Measurements from ENCODE around the gene HEY2. TPM values are rescaled to one million over a fixed set of nuclear protein-coding genes. Genes with fewer than 3 reads are reported as not detected.

The HEY2 gene
- total and polyA plus RNA-seq, 2 donors (not counting 3 experiments of a cell fraction or from before 2014, with no cell fraction given), result 0.07 TPM; not detected in 1

DNA sequence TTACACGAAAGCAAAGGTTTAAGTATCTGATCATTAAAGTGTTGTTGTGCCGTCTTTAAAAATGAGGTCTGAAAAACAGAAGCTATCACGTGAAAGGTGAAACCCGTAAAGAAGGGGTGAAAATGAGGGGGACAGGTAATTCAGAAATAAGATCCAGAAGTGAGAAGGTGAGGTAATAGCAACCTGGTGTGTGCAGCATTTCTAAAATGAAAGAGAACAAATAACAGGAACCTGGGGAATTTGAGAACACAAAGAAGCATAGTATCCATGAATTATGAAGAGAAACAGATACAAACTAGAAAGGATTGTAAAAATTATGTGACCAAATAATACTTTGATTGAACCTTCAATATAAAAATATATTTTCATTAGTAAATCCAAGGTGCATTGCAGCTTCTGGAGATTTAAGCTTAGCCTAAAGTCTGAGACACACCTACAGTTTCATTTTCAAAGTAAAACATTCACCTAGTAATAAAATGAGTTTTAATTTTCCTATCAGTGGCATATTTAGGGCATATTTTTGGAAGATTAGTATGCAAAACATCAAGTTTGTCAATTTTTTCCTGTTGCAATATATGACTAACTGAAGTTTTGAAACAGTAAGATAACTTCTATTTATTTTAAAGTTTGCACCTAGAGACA, 1.4 kb downstream of the HEY2 start:
- no peak for DNase-seq (ENCODE audit: low read depth, low spot score)
- CTCF ChIA-PET, result interaction anchor here (1.3 to 10.2 kb wide), 3 partner anchors 9 to 438 kb away, joined by 3 to 439 read pairs (median 4); no protein-coding TSS in a partner anchor
- intact Hi-C loops (cut with micrococcal nuclease), result loop anchor here (5.0 kb wide), 1 partner anchor 599 kb away; the partner anchor contains the start of gene TPD52L1

More for the DNA sequence above, 1.4 kb downstream of the HEY2 start:
- Histone ChIP-seq H3K79me2 (ENCODE audit: control insufficient read depth, insufficient read depth, low read length) (no peaks in the 10 kb centered on the region), H3K9me3 (replicated peaks; ENCODE audit: control insufficient read depth, insufficient read depth, low read length) (no peaks in the 10 kb centered on the region), H3K4me1 (ENCODE audit: control insufficient read depth, extremely low read depth, insufficient read depth, low read length) (peaks cover 25% of the 10 kb centered on the region), H3K27me3 (ENCODE audit: control insufficient read depth in 2 of 2, insufficient read depth in 2 of 2, low read length in 2 of 2) (peaks cover 57 to 64% of the 10 kb centered on the region in 2 experiments), H3K4me3 (replicated peaks in 1 of 3; ENCODE audit: insufficient read depth in 1 of 3, low read depth in 1 of 3, low read length in 3 of 3) (no peak overlapping the region), H3K9me1 (replicated peaks; ENCODE audit: control insufficient read depth, extremely low read depth, insufficient read depth, low read length) (no peaks in the 10 kb centered on the region), H3K4me2 (ENCODE audit: insufficient read depth, low read length) (no peak overlapping the region), H3K36me3 (ENCODE audit: control insufficient read depth in 2 of 2, extremely low read depth in 1 of 2, insufficient read depth in 2 of 2, low read length in 2 of 2) (no peaks in the 10 kb centered on the region), H2AFZ (ENCODE audit: low read depth, low read length) (no peak overlapping the region), H3K27ac (ENCODE audit: insufficient read depth, low read depth, low read length) (no peak overlapping the region), H3K9ac (replicated peaks; ENCODE audit: extremely low read depth, insufficient read depth, low read length) (no peak overlapping the region), H4K20me1 (replicated peaks; ENCODE audit: control insufficient read depth, extremely low read depth, insufficient read depth, low read length) (no peaks in the 10 kb centered on the region)
- no peak for FAIRE-seq
- BruUV-seq (replicated peaks), result no TSS peak
- dilution Hi-C loops (cut with MboI; ENCODE audit: extremely low pct_ligation_motif_present, low sequenced_read_pairs), result no loop called here
- TF ChIP-seq POLR2A (IDR thresholded peaks at IDR 0.05; ENCODE audit: low read depth, low read length), result no peak
- no peak for TF ChIP-seq EZH2 (IDR thresholded peaks at IDR 0.05; ENCODE audit: borderline replicate concordance, low read depth, low read length, severe bottlenecking)
- no peak for TF ChIP-seq JUN (IDR thresholded peaks at IDR 0.05; ENCODE audit: borderline replicate concordance, insufficient read depth, insufficient read length, low read depth)
- TF ChIP-seq, protein P1, sequence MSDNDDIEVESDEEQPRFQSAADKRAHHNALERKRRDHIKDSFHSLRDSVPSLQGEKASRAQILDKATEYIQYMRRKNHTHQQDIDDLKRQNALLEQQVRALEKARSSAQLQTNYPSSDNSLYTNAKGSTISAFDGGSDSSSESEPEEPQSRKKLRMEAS (IDR thresholded peaks at IDR 0.05; ENCODE audit: insufficient read depth, insufficient read length), result no peak
- TF ChIP-seq, protein P2, sequence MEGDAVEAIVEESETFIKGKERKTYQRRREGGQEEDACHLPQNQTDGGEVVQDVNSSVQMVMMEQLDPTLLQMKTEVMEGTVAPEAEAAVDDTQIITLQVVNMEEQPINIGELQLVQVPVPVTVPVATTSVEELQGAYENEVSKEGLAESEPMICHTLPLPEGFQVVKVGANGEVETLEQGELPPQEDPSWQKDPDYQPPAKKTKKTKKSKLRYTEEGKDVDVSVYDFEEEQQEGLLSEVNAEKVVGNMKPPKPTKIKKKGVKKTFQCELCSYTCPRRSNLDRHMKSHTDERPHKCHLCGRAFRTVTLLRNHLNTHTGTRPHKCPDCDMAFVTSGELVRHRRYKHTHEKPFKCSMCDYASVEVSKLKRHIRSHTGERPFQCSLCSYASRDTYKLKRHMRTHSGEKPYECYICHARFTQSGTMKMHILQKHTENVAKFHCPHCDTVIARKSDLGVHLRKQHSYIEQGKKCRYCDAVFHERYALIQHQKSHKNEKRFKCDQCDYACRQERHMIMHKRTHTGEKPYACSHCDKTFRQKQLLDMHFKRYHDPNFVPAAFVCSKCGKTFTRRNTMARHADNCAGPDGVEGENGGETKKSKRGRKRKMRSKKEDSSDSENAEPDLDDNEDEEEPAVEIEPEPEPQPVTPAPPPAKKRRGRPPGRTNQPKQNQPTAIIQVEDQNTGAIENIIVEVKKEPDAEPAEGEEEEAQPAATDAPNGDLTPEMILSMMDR (IDR thresholded peaks at IDR 0.05; ENCODE audit: extremely low read depth in 1 of 2, insufficient read depth in 1 of 2, low read depth in 1 of 2, low read length in 2 of 2), result no peak
- no peak for TF ChIP-seq POLR2AphosphoS5 (IDR thresholded peaks at IDR 0.05; ENCODE audit: insufficient read depth, low read depth, low read length)
- TF ChIP-seq MYC (IDR thresholded peaks at IDR 0.05; ENCODE audit: low read depth, low read length), result no peak
- no peak for TF ChIP-seq FOS (IDR thresholded peaks at IDR 0.05; ENCODE audit: borderline replicate concordance, insufficient read depth, low read length)
- no peak for TF ChIP-seq GATA2 (IDR thresholded peaks at IDR 0.05; ENCODE audit: insufficient read depth, insufficient read length, low read depth, low read length)
- POLR2A ChIA-PET, result no interaction called here

All from endothelial cell of umbilical vein (primary cell).